Measurements from ENCODE around the gene SMCO2. TPM values are rescaled to one million over a fixed set of nuclear protein-coding genes. Genes with fewer than 3 reads are reported as not detected.
A peak's percentile ranks its signal among the peaks of the same experiment; 100 is the strongest.

The SMCO2 gene
- total RNA-seq, 1 experiment from 2014 or later: 0.20 TPM

DNA sequence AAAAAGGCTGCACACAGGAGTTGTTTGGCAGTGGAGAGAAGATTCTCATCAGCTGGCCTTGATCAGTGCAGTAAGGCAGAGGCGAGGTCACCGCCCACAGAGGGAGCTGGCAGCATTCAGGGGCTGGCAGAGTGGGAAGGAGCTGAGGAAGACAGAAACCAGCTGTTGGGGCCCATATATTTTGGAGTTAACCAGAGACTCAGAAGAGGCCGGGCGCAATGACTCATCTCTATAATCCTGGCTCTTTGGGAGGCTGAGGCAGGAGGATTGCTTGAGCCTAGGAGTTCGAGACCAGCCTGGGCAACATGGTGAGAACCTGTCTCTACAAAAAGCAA lies 17.7 kb downstream of the SMCO2 start:
- Histone ChIP-seq H3K23me2 (ENCODE audit: insufficient read length, low read depth, low read length, poor library complexity, severe bottlenecking) (no peaks in the 10 kb centered on the region), H3K14ac (ENCODE audit: insufficient read depth, low read length) (no peak overlapping the region), H3K23ac (ENCODE audit: insufficient read length, low read depth, low read length) (no peak overlapping the region), H4K91ac (ENCODE audit: insufficient read length, low read depth, low read length) (no peak overlapping the region), H3K79me1 (ENCODE audit: insufficient read depth, low read depth, low read length, poor library complexity, severe bottlenecking) (no peaks in the 10 kb centered on the region), H4K5ac (ENCODE audit: insufficient read length, low read depth, low read length) (no peak overlapping the region), H2AK5ac (ENCODE audit: insufficient read length, low read length) (no peak overlapping the region), H3K18ac (ENCODE audit: insufficient read length, low read depth, low read length) (no peak overlapping the region), H3T11ph (ENCODE audit: low read length) (no peak overlapping the region), H2AFZ (ENCODE audit: low read length) (no peak overlapping the region), H3K9me3 (ENCODE audit: control insufficient read depth, low read depth, low read length) (no peaks in the 10 kb centered on the region), H3K27me3 (ENCODE audit: insufficient read depth, low read length) (no peaks in the 10 kb centered on the region), H3K27ac (ENCODE audit: insufficient read length, low read depth, low read length) (no peak overlapping the region), H3K4me1 (ENCODE audit: insufficient read depth, low read length) (no peaks in the 10 kb centered on the region), H4K8ac (replicated peaks; ENCODE audit: insufficient read length, low read depth, low read length) (no peak overlapping the region), H2BK5ac (ENCODE audit: insufficient read length, low read length) (no peak overlapping the region), H3K9ac (ENCODE audit: extremely low read depth, insufficient read length, low read length) (no peak overlapping the region), H3K79me2 (ENCODE audit: insufficient read depth, low read length) (no peaks in the 10 kb centered on the region), H2BK120ac (ENCODE audit: low read depth, low read length, poor library complexity, severe bottlenecking) (no peak overlapping the region), H4K20me1 (ENCODE audit: control insufficient read depth, insufficient read depth, insufficient read length) (no peaks in the 10 kb centered on the region), H3K4me2 (ENCODE audit: insufficient read depth, insufficient read length, low read length) (no peak overlapping the region), H3K56ac (ENCODE audit: insufficient read length, low read depth, low read length) (no peak overlapping the region), H2BK20ac (ENCODE audit: low read depth, low read length, poor library complexity, severe bottlenecking) (no peak overlapping the region), H3K4ac (ENCODE audit: low read depth, low read length) (no peak overlapping the region), H2BK12ac (ENCODE audit: insufficient read length, low read depth, low read length) (no peak overlapping the region), H2BK15ac (ENCODE audit: low read depth, low read length) (no peak overlapping the region)
- Mint-ChIP-seq H3K27me3 (ENCODE audit: low read depth) (peaks cover 1% of the 10 kb centered on the region; the same call in 1 of the 2 replicates), H3K36me3 (ENCODE audit: insufficient read depth in 1 of 3, low read depth in 3 of 3) (no peaks in the 10 kb centered on the region), H3K4me3 (no peak overlapping the region), H3K4me1 (peaks cover 0 to 3% of the 10 kb centered on the region in 2 experiments; a peak in 1 of 4 replicates), H3K9me3 (no peaks in the 10 kb centered on the region), H3K27ac (peak overlapping the region in 1 of 3 experiments; percentile 13; a peak in 1 of 7 replicates)
- no CpG with 5 or more reads among the region's 5 CpGs for WGBS (ENCODE audit: extremely low coverage, insufficient read length, low lambda C conversion rate)
- no peak for TF ChIP-seq CTCF (conservative IDR thresholded peaks at IDR 0.05)
- no peak for DNase-seq
